ENCODE data around the gene TRMO. TPM values are rescaled to one million over a fixed set of nuclear protein-coding genes. Genes with fewer than 3 reads are reported as not detected.

Gene TRMO
- total and polyA plus RNA-seq, 2 of the 13 experiments (the other 11 are each of a cell fraction or from before 2014, with no cell fraction given) = 8.7 to 18.6 TPM

- no peak within 1 kb of the TSS for H3K27ac ChIP-seq (ENCODE audit: extremely low read length, insufficient read depth, low read length)
- BruUV-seq (replicated peaks) = no TSS peak
- H3K4me3 ChIP-seq (replicated peaks in 1 of 3; ENCODE audit: insufficient read depth in 1 of 3, low read depth in 2 of 3, low read length in 3 of 3) = no peak within 1 kb of the TSS
- intact Hi-C loops (cut with micrococcal nuclease; ENCODE audit: unreplicated experiment) = no loop called here
- TF ChIP-seq ZFP37 (CRISPR knock-in tag; IDR thresholded peaks at IDR 0.05; ENCODE audit: borderline replicate concordance) (no peak), ZNF709 (CRISPR knock-in tag; IDR thresholded peaks at IDR 0.05) (no peak), ZNF343 (CRISPR knock-in tag; IDR thresholded peaks at IDR 0.05) (no peak), JARID2 (CRISPR knock-in tag; IDR thresholded peaks at IDR 0.05; ENCODE audit: insufficient replicate concordance) (no peak), CCDC6 (CRISPR knock-in tag; IDR thresholded peaks at IDR 0.05) (no peak), NFIC (IDR thresholded peaks at IDR 0.05; ENCODE audit: low read length) (no peak), ZBTB43 (CRISPR knock-in tag; conservative IDR thresholded peaks at IDR 0.05) (no peak), ZNF512 (CRISPR knock-in tag; IDR thresholded peaks at IDR 0.05) (no peak), ZNF577 (CRISPR knock-in tag; IDR thresholded peaks at IDR 0.05; ENCODE audit: borderline replicate concordance, low read depth) (no peak), ZNF513 (CRISPR knock-in tag; conservative IDR thresholded peaks at IDR 0.05) (no peak), CCAR2 (optimal IDR thresholded peaks at IDR 0.05; ENCODE audit: low read depth, low read length) (no peak), ETV5 (CRISPR knock-in tag; IDR thresholded peaks at IDR 0.05; ENCODE audit: borderline replicate concordance) (no peak), ZNF546 (CRISPR knock-in tag; conservative IDR thresholded peaks at IDR 0.05) (no peak), TBX2 (CRISPR knock-in tag; IDR thresholded peaks at IDR 0.05; ENCODE audit: borderline replicate concordance) (no peak), ZNF275 (CRISPR knock-in tag; IDR thresholded peaks at IDR 0.05; ENCODE audit: borderline replicate concordance) (no peak), NR3C1 (CRISPR knock-in tag; IDR thresholded peaks at IDR 0.05) (no peak)
- peaks cover 2 to 3% of the 10 kb centered on the region in 2 experiments; a peak in 1 of 5 replicates for H3K27me3 ChIP-seq (ENCODE audit: control insufficient read depth in 1 of 2, insufficient read depth in 2 of 2, low read length in 2 of 2)
- no peak within 1 kb of the TSS for H3K4me2 ChIP-seq (ENCODE audit: low read depth, low read length)
- H3K9me3 ChIP-seq (ENCODE audit: low read length) = no peaks in the 10 kb centered on the region
- no peak within 1 kb of the TSS for H3K9ac ChIP-seq (ENCODE audit: insufficient read depth, low read depth, low read length)
- no peaks in the 10 kb centered on the region for H3K4me1 ChIP-seq (ENCODE audit: insufficient read depth, low read length)
- ChIA-PET POLR2A (no interaction called here), CTCF (ENCODE audit: low intra/inter-chr PET ratio, low total read pairs) (no interaction called here)
- no peaks in the 10 kb centered on the region for H3K79me2 ChIP-seq (ENCODE audit: insufficient read depth, low read length)
- in situ Hi-C loops (cut with HindIII; ENCODE audit: extremely low pct_ligation_motif_present, low pct_unique_long_range_greater_than_20kb) = no loop called here
- ATAC-seq (no peak), FAIRE-seq (no peak), DNase-seq (ENCODE audit: low spot score) (no peak)
- no peaks in the 10 kb centered on the region for H3K36me3 ChIP-seq (replicated peaks in 1 of 2; ENCODE audit: control insufficient read depth in 1 of 2, insufficient read depth in 2 of 2, low read length in 2 of 2)
- WGBS (ENCODE audit: low lambda C conversion rate) = 23% methylated on average over 3 of the region's 3 CpGs
- no peaks in the 10 kb centered on the region for H4K20me1 ChIP-seq (ENCODE audit: insufficient read depth, low read length)
- H2AFZ ChIP-seq (ENCODE audit: low read length) = no peak within 1 kb of the TSS
Observed at GRCh38 chr9:97938081-97938644, 15.9 kb upstream of the TRMO start, which contains the start of gene HEMGN. Gene HEMGN (minus strand): TSS chr9:97938172. CDS start chr9:97938136, 36 bp downstream.
